ENCODE data around the gene ZNF213.
"Not testable (repeated sequence)": the region's sequence is repeated elsewhere in the genome, so short reads cannot be mapped to it uniquely, and the experiment has no call there.

DNA sequence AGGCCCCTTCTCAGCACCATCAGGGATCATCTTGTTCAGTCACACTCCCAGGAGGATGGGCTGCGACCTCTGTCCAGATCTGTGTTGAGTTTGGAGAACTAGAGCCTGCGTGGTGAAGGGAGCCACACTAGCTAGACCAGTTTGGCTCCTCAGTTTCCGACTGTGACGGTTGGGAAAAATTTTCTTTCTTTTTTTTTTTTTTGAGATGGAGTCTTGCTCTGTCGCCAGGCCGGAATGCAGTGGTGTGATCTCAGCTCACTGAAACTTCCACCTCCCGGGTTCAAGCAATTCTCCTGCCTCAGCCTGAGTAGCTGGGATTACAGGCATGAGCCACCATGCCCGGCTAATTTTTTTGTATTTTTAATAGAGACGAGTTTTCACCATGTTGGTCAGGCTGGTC is 4.7 kb downstream of the ZNF213 start:
- not testable (repeated sequence) for TF ChIP-seq ZNF8 (CRISPR knock-in tag; IDR thresholded peaks at IDR 0.05); PATZ1 (CRISPR knock-in tag; IDR thresholded peaks at IDR 0.05; ENCODE audit: borderline replicate concordance); ARNTL (CRISPR knock-in tag; IDR thresholded peaks at IDR 0.05; ENCODE audit: borderline replicate concordance, low read depth); RARB (CRISPR knock-in tag; IDR thresholded peaks at IDR 0.05); CSDC2 (CRISPR knock-in tag; IDR thresholded peaks at IDR 0.05); ZFP3 (CRISPR knock-in tag; IDR thresholded peaks at IDR 0.05); ZFP30 (CRISPR knock-in tag; IDR thresholded peaks at IDR 0.05); TOX (CRISPR knock-in tag; IDR thresholded peaks at IDR 0.05; ENCODE audit: borderline replicate concordance)
- TF ChIP-seq, protein P1, sequence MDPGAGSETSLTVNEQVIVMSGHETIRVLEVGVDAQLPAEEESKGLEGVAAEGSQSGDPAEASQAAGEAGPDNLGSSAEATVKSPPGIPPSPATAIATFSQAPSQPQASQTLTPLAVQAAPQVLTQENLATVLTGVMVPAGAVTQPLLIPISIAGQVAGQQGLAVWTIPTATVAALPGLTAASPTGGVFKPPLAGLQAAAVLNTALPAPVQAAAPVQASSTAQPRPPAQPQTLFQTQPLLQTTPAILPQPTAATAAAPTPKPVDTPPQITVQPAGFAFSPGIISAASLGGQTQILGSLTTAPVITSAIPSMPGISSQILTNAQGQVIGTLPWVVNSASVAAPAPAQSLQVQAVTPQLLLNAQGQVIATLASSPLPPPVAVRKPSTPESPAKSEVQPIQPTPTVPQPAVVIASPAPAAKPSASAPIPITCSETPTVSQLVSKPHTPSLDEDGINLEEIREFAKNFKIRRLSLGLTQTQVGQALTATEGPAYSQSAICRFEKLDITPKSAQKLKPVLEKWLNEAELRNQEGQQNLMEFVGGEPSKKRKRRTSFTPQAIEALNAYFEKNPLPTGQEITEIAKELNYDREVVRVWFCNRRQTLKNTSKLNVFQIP (CRISPR knock-in tag; IDR thresholded peaks at IDR 0.05; ENCODE audit: borderline replicate concordance, low read depth) = not testable (repeated sequence)
